ENCODE results near the gene SPACA1. TPM values are rescaled to one million over a fixed set of nuclear protein-coding genes. Genes with fewer than 3 reads are reported as not detected.

Gene SPACA1
- total and polyA plus RNA-seq, 2 of the 4 experiments (the other 2 are of a cell fraction) = not detected

- H4K5ac ChIP-seq (ENCODE audit: low read depth, low read length) = no peak overlapping the region
- DNase-seq = no peak
- in situ Hi-C loops (cut with MboI; ENCODE audit: low sequenced_read_pairs) = no loop called here
Observed at GRCh38 chr6:88086792-88087191, 39.2 kb downstream of the SPACA1 start.

More at GRCh38 chr6:88086792-88087191, 39.2 kb downstream of the SPACA1 start:
- H2BK5ac ChIP-seq (ENCODE audit: low read depth, low read length, poor library complexity, severe bottlenecking) = no peak overlapping the region
- H3K9me1 ChIP-seq (ENCODE audit: insufficient read depth, low read length) = no peaks in the 10 kb centered on the region
- no peak for ATAC-seq (ENCODE audit: low read depth)
- no CpG with 5 or more reads among the region's 2 CpGs for WGBS, 2 experiments (ENCODE audit: extremely low coverage in 2 of 2, insufficient read length in 1 of 2)
- H3K14ac ChIP-seq (replicated peaks; ENCODE audit: low read depth, low read length) = no peak overlapping the region
- H2BK120ac ChIP-seq (ENCODE audit: low read depth, low read length) = no peak overlapping the region
- intact Hi-C loops (cut with micrococcal nuclease) (no loop called here), dilution Hi-C loops (cut with HindIII; ENCODE audit: low sequenced_read_pairs, unreplicated experiment) (no loop called here)
- H3K4me3 ChIP-seq (ENCODE audit: insufficient read depth, low read depth, low read length) = no peak overlapping the region
- H2AK9ac ChIP-seq (replicated peaks; ENCODE audit: low read depth, low read length, poor library complexity) = no peak overlapping the region
- H2BK20ac ChIP-seq (ENCODE audit: low read depth, low read length) = no peak overlapping the region
- H4K20me1 ChIP-seq (ENCODE audit: insufficient read depth, low read length) = no peaks in the 10 kb centered on the region
- ChIA-PET POLR2A (ENCODE audit: unreplicated experiment) (no interaction called here), CTCF (no interaction called here)
- no peak overlapping the region for H3K9ac ChIP-seq (ENCODE audit: low read depth, low read length)
- no peaks in the 10 kb centered on the region for H3K79me1 ChIP-seq (ENCODE audit: low read depth in 1 of 2, low read length in 2 of 2)
- no peak overlapping the region for H3K4ac ChIP-seq (ENCODE audit: low read depth, low read length)
- TF ChIP-seq FOS (IDR thresholded peaks at IDR 0.05; ENCODE audit: low read depth, low read length) = no peak
- no peak for TF ChIP-seq SMC3 (IDR thresholded peaks at IDR 0.05; ENCODE audit: low read depth, low read length)
- TF ChIP-seq BHLHE40 (IDR thresholded peaks at IDR 0.05; ENCODE audit: low read depth, low read length) = no peak
- TF ChIP-seq CTCF (conservative IDR thresholded peaks at IDR 0.05; ENCODE audit: low read depth, low read length) = no peak
- no peak for TF ChIP-seq MAZ (IDR thresholded peaks at IDR 0.05; ENCODE audit: borderline replicate concordance, low read depth, low read length)
- TF ChIP-seq CHD1 (IDR thresholded peaks at IDR 0.05; ENCODE audit: low read depth, low read length) = no peak
- no peak for TF ChIP-seq CEBPB (IDR thresholded peaks at IDR 0.05; ENCODE audit: low read depth, low read length)
- TF ChIP-seq MAFK (IDR thresholded peaks at IDR 0.05; ENCODE audit: low read depth, low read length) = no peak
- TF ChIP-seq, protein P1, sequence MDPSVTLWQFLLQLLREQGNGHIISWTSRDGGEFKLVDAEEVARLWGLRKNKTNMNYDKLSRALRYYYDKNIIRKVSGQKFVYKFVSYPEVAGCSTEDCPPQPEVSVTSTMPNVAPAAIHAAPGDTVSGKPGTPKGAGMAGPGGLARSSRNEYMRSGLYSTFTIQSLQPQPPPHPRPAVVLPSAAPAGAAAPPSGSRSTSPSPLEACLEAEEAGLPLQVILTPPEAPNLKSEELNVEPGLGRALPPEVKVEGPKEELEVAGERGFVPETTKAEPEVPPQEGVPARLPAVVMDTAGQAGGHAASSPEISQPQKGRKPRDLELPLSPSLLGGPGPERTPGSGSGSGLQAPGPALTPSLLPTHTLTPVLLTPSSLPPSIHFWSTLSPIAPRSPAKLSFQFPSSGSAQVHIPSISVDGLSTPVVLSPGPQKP (IDR thresholded peaks at IDR 0.05; ENCODE audit: borderline replicate concordance, low read depth, low read length) = no peak
- TF ChIP-seq RFX5 (IDR thresholded peaks at IDR 0.05; ENCODE audit: low read depth, low read length) = no peak
- TF ChIP-seq POLR2A (IDR thresholded peaks at IDR 0.05; ENCODE audit: low read depth, low read length) = no peak
- no peak for TF ChIP-seq USF2 (IDR thresholded peaks at IDR 0.05; ENCODE audit: low read depth, low read length)
- TF ChIP-seq NFE2L2 (IDR thresholded peaks at IDR 0.05; ENCODE audit: low read depth, low read length) = no peak
- no peak for TF ChIP-seq RAD21 (IDR thresholded peaks at IDR 0.05; ENCODE audit: low read length)
- no peak for TF ChIP-seq MXI1 (IDR thresholded peaks at IDR 0.05; ENCODE audit: borderline replicate concordance, low read depth, low read length)
- TF ChIP-seq RCOR1 (IDR thresholded peaks at IDR 0.05; ENCODE audit: insufficient replicate concordance, low read length) = no peak
- no peaks in the 10 kb centered on the region for H3K36me3 ChIP-seq (ENCODE audit: control insufficient read depth, insufficient read depth, low read length)
- H3K9me3 ChIP-seq (ENCODE audit: control insufficient read depth, insufficient read depth, low read length) = no peaks in the 10 kb centered on the region
- no peaks in the 10 kb centered on the region for H3K4me1 ChIP-seq (ENCODE audit: control insufficient read depth, insufficient read depth, low read length)
- H2AK5ac ChIP-seq (ENCODE audit: low read depth, low read length) = no peak overlapping the region
- no peak overlapping the region for H3K56ac ChIP-seq (ENCODE audit: extremely low read depth, insufficient read depth, low read length)
- H3K23ac ChIP-seq (ENCODE audit: low read depth, low read length) = no peak overlapping the region
- H3K27me3 ChIP-seq (ENCODE audit: control insufficient read depth, insufficient read depth, low read length) = no peaks in the 10 kb centered on the region
- H3K27ac ChIP-seq (ENCODE audit: insufficient read depth, low read length) = no peak overlapping the region
- no peak overlapping the region for H4K8ac ChIP-seq (ENCODE audit: low read depth in 2 of 2, low read length in 2 of 2)
- no peak overlapping the region for H3K18ac ChIP-seq (ENCODE audit: low read depth, low read length)
- no peak overlapping the region for H4K91ac ChIP-seq (ENCODE audit: insufficient read depth, low read depth, low read length)
- BruUV-seq (replicated peaks) = no TSS peak
- no peak overlapping the region for H2BK15ac ChIP-seq (ENCODE audit: low read depth, low read length)
- H2AFZ ChIP-seq (replicated peaks; ENCODE audit: low read length, poor library complexity) = no peak overlapping the region
- no peak overlapping the region for H3K4me2 ChIP-seq (ENCODE audit: low read depth, low read length)
